Neuronal stem cell (in vitro differentiated cells): ENCODE data around the gene PTPRD.

Experiments
- DNase-seq: peaks from one replicate; pipeline ENCODE4 v3.0.0-alpha.2; 2013; ENCODE audit warnings: low spot score
- H2AFZ ChIP-seq: one replicate; pipeline ENCODE4 v1.6.1; 2013; ENCODE audit warnings: mild to moderate bottlenecking, low read length, inconsistent platforms
- H2AK5ac ChIP-seq: 2 replicates; pipeline ENCODE4 v1.6.1; 2013; ENCODE audit warnings: low read depth, mild to moderate bottlenecking, inconsistent platforms, low read length, moderate library complexity, mixed read lengths
- H2BK120ac ChIP-seq: 2 replicates; pipeline ENCODE4 v1.6.1; 2013; ENCODE audit warnings: low read depth, mild to moderate bottlenecking, inconsistent platforms, low read length, moderate library complexity, mixed read lengths
- H2BK12ac ChIP-seq: one replicate; pipeline ENCODE4 v1.6.1; 2013; ENCODE audit warnings: low read length, inconsistent platforms
- H2BK15ac ChIP-seq: 2 replicates; pipeline ENCODE4 v1.6.1; 2013; ENCODE audit warnings: mild to moderate bottlenecking, low read length, inconsistent platforms, mixed read lengths
- H2BK5ac ChIP-seq: one replicate; pipeline ENCODE4 v1.6.1; 2013; ENCODE audit warnings: inconsistent platforms, mild to moderate bottlenecking, low read length, moderate library complexity
- H3K14ac ChIP-seq: one replicate; pipeline ENCODE4 v1.6.1; 2013; ENCODE audit warnings: low read length, inconsistent platforms
- H3K18ac ChIP-seq: 2 replicates; pipeline ENCODE4 v1.6.1; 2013; ENCODE audit warnings: low read length, inconsistent platforms
- H3K23ac ChIP-seq: 2 replicates; pipeline ENCODE4 v1.6.1; 2013; ENCODE audit warnings: low read depth, mild to moderate bottlenecking, mixed read lengths, low read length, inconsistent platforms; ENCODE audit not compliant: poor library complexity
- H3K27ac ChIP-seq: replicated peaks from 3 replicates; pipeline ENCODE4 v1.5.1; 2013; ENCODE audit warnings: low read length, inconsistent platforms
- H3K27me3 ChIP-seq, 3 experiments: 2 replicates each; pipeline ENCODE4 v1.6.1; 2013; ENCODE audit warnings: low read length in 3 of 3, mild to moderate bottlenecking in 2 of 3, inconsistent platforms in 1 of 3, low read depth in 1 of 3, mixed read lengths in 1 of 3, moderate library complexity in 1 of 3; ENCODE audit not compliant: control insufficient read depth in 3 of 3, insufficient read depth in 3 of 3
- H3K36me3 ChIP-seq, 2 donors: replicated peaks in 1 of 2; 2 replicates each; pipeline ENCODE4 v1.6.1; 2013; ENCODE audit warnings: low read length in 2 of 2; ENCODE audit not compliant: control insufficient read depth in 2 of 2, insufficient read depth in 2 of 2
- H3K4ac ChIP-seq: 2 replicates; pipeline ENCODE4 v1.6.1; 2013; ENCODE audit warnings: inconsistent platforms, mild to moderate bottlenecking, low read length, moderate library complexity
- H3K4me1 ChIP-seq, 2 donors: 1 replicate in 1 of 2; 2 replicates in 1 of 2; pipeline ENCODE4 v1.6.1; 2013; ENCODE audit warnings: low read length in 2 of 2, low read depth in 1 of 2; ENCODE audit not compliant: control insufficient read depth in 2 of 2, insufficient read depth in 1 of 2
- H3K4me2 ChIP-seq: one replicate; pipeline ENCODE4 v1.6.1; 2013; ENCODE audit warnings: mild to moderate bottlenecking, low read length, inconsistent platforms; ENCODE audit not compliant: insufficient read depth, poor library complexity, severe bottlenecking
- H3K4me3 ChIP-seq, 2 donors: 2 replicates each; pipeline ENCODE4 v1.5.1; 2013; ENCODE audit warnings: low read length in 2 of 2, mild to moderate bottlenecking in 2 of 2, inconsistent platforms in 1 of 2, moderate library complexity in 1 of 2
- H3K79me1 ChIP-seq: one replicate; pipeline ENCODE4 v1.6.1; 2013; ENCODE audit warnings: low read depth, mild to moderate bottlenecking, inconsistent platforms, low read length, moderate library complexity
- H3K9ac ChIP-seq: one replicate; pipeline ENCODE4 v1.6.1; 2013; ENCODE audit warnings: mild to moderate bottlenecking, low read depth, low read length, inconsistent platforms; ENCODE audit not compliant: poor library complexity
- H3K9me3 ChIP-seq, 2 donors: replicated peaks in 1 of 2; 2 replicates each; pipeline versions ENCODE3 to v1.6.1; 2013; ENCODE audit warnings: low read length in 2 of 2, mild to moderate bottlenecking in 2 of 2, inconsistent platforms in 1 of 2, low read depth in 1 of 2, mixed read lengths in 1 of 2, moderate library complexity in 1 of 2; ENCODE audit not compliant: control insufficient read depth in 2 of 2, insufficient read depth in 1 of 2
- H4K8ac ChIP-seq: one replicate; pipeline ENCODE4 v1.6.1; 2013; ENCODE audit warnings: low read depth, mild to moderate bottlenecking, inconsistent platforms, low read length, moderate library complexity
- H4K91ac ChIP-seq: one replicate; pipeline ENCODE4 v1.6.1; 2013; ENCODE audit warnings: low read length, low read depth, mild to moderate bottlenecking, inconsistent platforms; ENCODE audit not compliant: poor library complexity
- WGBS, 2 donors: extraction: QIAGEN DNeasy Blood & Tissue Kit; methylation state at CpG; one replicate each; pipeline ENCODE4 v1.1.7; 2013; ENCODE audit warnings: missing lambda C conversion rate in 2 of 2, mixed read lengths in 1 of 2; ENCODE audit not compliant: insufficient read length in 2 of 2, insufficient replicate concordance in 1 of 2; ENCODE audit errors: extremely low coverage in 2 of 2; 5-methylcytosine and 5-hydroxymethylcytosine counted together

The PTPRD gene

DNA sequence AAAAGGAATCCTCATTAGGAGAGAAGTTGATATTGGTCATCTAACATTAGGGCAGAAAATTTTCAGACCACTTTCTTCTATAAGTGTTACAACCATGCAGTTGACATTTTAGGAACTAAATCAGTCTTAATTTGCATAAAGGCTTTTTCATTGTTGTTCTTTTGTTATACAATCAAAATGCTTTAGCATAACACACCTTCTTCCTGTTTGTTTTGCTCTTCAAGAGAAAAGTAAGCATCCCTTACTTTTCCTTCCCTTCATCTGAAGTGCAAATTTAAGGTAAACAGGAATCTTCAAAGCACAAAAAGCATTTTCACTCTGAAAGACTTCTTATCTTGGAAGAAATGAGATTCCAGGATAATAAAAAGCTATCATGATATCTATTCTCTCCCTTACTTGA, 273.6 kb downstream of the PTPRD start:
- H4K91ac ChIP-seq = no peak overlapping the region
- H3K27me3 ChIP-seq = no peaks in the 10 kb centered on the region
- no peaks in the 10 kb centered on the region for H3K9me3 ChIP-seq
- H2AK5ac ChIP-seq = no peak overlapping the region
- DNase-seq = no peak
- no peaks in the 10 kb centered on the region for H3K4me1 ChIP-seq
- H3K14ac ChIP-seq = no peak overlapping the region
- no peak overlapping the region for H3K4ac ChIP-seq
- no peaks in the 10 kb centered on the region for H3K36me3 ChIP-seq
- H3K9ac ChIP-seq = no peak overlapping the region
- no peak overlapping the region for H2BK120ac ChIP-seq
- no peaks in the 10 kb centered on the region for H3K79me1 ChIP-seq
- no peak overlapping the region for H2BK15ac ChIP-seq
- H4K8ac ChIP-seq = no peak overlapping the region
- no peak overlapping the region for H3K4me2 ChIP-seq
- no peak overlapping the region for H3K27ac ChIP-seq
- H3K4me3 ChIP-seq = no peak overlapping the region
- no peak overlapping the region for H2BK12ac ChIP-seq
- no peak overlapping the region for H3K23ac ChIP-seq
- no peak overlapping the region for H2BK5ac ChIP-seq
- H2AFZ ChIP-seq = no peak overlapping the region
- H3K18ac ChIP-seq = no peak overlapping the region

DNA sequence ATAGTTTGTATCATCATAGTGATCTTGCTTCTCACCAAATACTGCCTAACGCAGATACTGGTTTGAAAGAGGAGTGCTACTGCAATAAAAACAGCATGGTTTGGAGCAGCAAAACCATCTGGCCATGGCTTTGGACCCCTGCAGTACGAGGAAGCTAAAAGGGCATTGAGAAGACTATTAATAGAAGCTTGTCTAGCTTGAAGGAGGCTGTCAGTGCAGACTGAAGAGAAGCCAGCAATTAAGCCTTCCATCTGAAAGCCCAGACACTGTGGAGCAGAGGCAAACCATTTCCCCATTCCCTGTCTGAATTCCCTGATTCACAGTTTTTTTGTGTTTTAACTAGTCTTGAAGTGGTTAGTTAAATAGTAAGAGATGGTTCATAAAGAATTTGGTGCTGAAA, 281.6 kb downstream of the PTPRD start:
- Histone ChIP-seq H3K27ac (no peak overlapping the region), H3K9ac (no peak overlapping the region), H3K4me1 (no peaks in the 10 kb centered on the region), H4K91ac (no peak overlapping the region), H3K36me3 (no peaks in the 10 kb centered on the region), H4K8ac (no peak overlapping the region), H3K79me1 (no peaks in the 10 kb centered on the region), H2BK15ac (no peak overlapping the region), H2AK5ac (no peak overlapping the region), H3K9me3 (no peaks in the 10 kb centered on the region), H3K27me3 (no peaks in the 10 kb centered on the region), H3K23ac (no peak overlapping the region), H3K4me3 (no peak overlapping the region), H2BK5ac (no peak overlapping the region), H2BK12ac (no peak overlapping the region), H3K14ac (no peak overlapping the region), H3K4me2 (no peak overlapping the region), H2BK120ac (no peak overlapping the region), H3K4ac (no peak overlapping the region), H2AFZ (no peak overlapping the region), H3K18ac (no peak overlapping the region)
- DNase-seq = no peak
- no CpG with 5 or more reads among the region's 2 CpGs for WGBS, 2 donors

DNA sequence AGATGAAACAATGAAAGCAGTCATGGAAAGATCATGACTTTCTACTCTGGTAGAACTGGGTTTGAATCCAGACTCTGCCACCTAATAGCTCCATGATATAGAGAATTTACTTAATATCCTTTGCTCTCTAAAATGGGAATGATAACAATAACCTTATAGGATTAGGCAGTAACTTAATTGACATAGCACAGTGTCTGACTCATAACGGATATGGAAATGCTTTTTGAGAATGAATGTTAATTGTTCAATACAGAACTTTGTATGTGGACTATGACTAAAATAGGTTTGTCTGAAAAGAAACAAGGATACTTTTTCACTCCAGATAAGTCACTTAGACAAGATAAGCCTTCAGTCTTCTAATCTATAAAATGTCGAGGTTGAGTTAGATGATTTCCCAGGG, 330.7 kb downstream of the PTPRD start:
- no peak overlapping the region for H2BK120ac ChIP-seq
- H2BK5ac ChIP-seq = no peak overlapping the region
- no peaks in the 10 kb centered on the region for H3K79me1 ChIP-seq
- H3K4ac ChIP-seq = no peak overlapping the region
- no peak overlapping the region for H3K4me3 ChIP-seq
- H3K9me3 ChIP-seq = no peaks in the 10 kb centered on the region
- no peaks in the 10 kb centered on the region for H3K4me1 ChIP-seq
- no peak overlapping the region for H2AFZ ChIP-seq
- no peak overlapping the region for H3K27ac ChIP-seq
- H4K8ac ChIP-seq = no peak overlapping the region
- H2BK15ac ChIP-seq = no peak overlapping the region
- no peak overlapping the region for H2AK5ac ChIP-seq
- H3K14ac ChIP-seq = no peak overlapping the region
- no peaks in the 10 kb centered on the region for H3K27me3 ChIP-seq
- no peak overlapping the region for H3K23ac ChIP-seq
- no peak overlapping the region for H4K91ac ChIP-seq
- WGBS, 2 donors = no CpG with 5 or more reads among the region's 2 CpGs
- H3K36me3 ChIP-seq = no peaks in the 10 kb centered on the region
- no peak overlapping the region for H3K9ac ChIP-seq
- no peak overlapping the region for H2BK12ac ChIP-seq
- no peak for DNase-seq
- no peak overlapping the region for H3K4me2 ChIP-seq
- H3K18ac ChIP-seq = no peak overlapping the region

DNA sequence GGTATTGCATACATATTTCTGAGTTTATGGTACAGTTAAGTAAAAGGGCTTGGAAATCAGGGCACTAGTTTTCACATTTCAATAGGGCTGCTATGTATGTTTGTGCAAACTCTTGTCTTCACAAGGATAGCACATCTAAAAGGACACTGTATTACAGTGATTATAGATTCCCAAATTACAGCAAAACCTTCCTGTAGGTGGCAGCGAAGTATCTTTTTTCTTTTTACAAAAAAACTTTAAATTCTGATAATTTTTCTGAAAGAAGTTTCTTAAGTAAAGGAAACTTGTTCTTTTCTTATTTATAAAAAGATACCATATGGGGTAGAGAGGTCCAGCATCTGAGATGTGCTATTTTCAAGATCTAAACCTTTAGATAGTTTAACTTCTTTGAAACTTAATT, 337.8 kb downstream of the PTPRD start:
- no CpG with 5 or more reads among the region's 1 CpG for WGBS, 2 donors
- no peak overlapping the region for H3K23ac ChIP-seq
- DNase-seq = no peak

More for the DNA sequence above, 337.8 kb downstream of the PTPRD start:
- H3K79me1 ChIP-seq = no peaks in the 10 kb centered on the region
- no peak overlapping the region for H2AK5ac ChIP-seq
- H3K4me2 ChIP-seq = no peak overlapping the region
- H4K91ac ChIP-seq = no peak overlapping the region
- H2BK15ac ChIP-seq = no peak overlapping the region
- H2BK120ac ChIP-seq = no peak overlapping the region
- no peak overlapping the region for H3K4me3 ChIP-seq
- no peak overlapping the region for H2AFZ ChIP-seq
- no peak overlapping the region for H3K27ac ChIP-seq
- H3K4ac ChIP-seq = no peak overlapping the region
- no peak overlapping the region for H3K9ac ChIP-seq
- no peak overlapping the region for H2BK12ac ChIP-seq
- H4K8ac ChIP-seq = no peak overlapping the region
- H3K9me3 ChIP-seq = no peaks in the 10 kb centered on the region
- no peaks in the 10 kb centered on the region for H3K4me1 ChIP-seq
- no peak overlapping the region for H2BK5ac ChIP-seq
- no peaks in the 10 kb centered on the region for H3K27me3 ChIP-seq
- no peaks in the 10 kb centered on the region for H3K36me3 ChIP-seq
- H3K18ac ChIP-seq = no peak overlapping the region
- no peak overlapping the region for H3K14ac ChIP-seq
